Naive thymus-derived CD4-positive, alpha-beta T cell (primary cell): ENCODE measurements around the gene MEX3A. TPM values are rescaled to one million over a fixed set of nuclear protein-coding genes. Genes with fewer than 3 reads are reported as not detected.
A peak's percentile ranks its signal among the peaks of the same experiment; 100 is the strongest.

Source experiments
- ATAC-seq: fragments of 150-1000 bp; cut with Tn5 transposase; 2 replicates; pipeline ENCODE4 v1.10.0; 2021; ENCODE audit warnings: mild to moderate bottlenecking, moderate library complexity
- CTCF ChIA-PET: fragments of 350-600 bp; sonication (Branson Sonifier 250); formaldehyde crosslinking; loops from one replicate; lab custom pipeline; 2021; ENCODE audit warnings: antibody characterized with exemption; lab: Charles Lee
- POLR2A ChIA-PET: fragments of 350-600 bp; sonication (Branson Sonifier 250); formaldehyde crosslinking; loops from one replicate; lab custom pipeline; 2021; ENCODE audit warnings: antibody characterized with exemption, inconsistent platforms; lab: Charles Lee
- DNase-seq, 9 donors: peaks; one replicate each; pipeline versions ENCODE4 v3.0.0 to v3.0.0-alpha.2; 2020 to 2022; ENCODE audit warnings: mixed read lengths in 1 of 9
- H3K27ac ChIP-seq: one replicate; pipeline ENCODE4 v1.7.0; 2013; ENCODE audit warnings: mild to moderate bottlenecking, low read depth, low read length, moderate library complexity
- H3K27me3 ChIP-seq, 2 donors: one replicate each; pipeline ENCODE4 v1.7.0; 2013; ENCODE audit warnings: low read length in 2 of 2, mild to moderate bottlenecking in 2 of 2, moderate library complexity in 2 of 2; ENCODE audit not compliant: control insufficient read depth in 2 of 2, insufficient read depth in 2 of 2
- H3K36me3 ChIP-seq, 3 experiments: 1 replicate in 2 of 3; 2 replicates in 1 of 3; pipeline ENCODE4 v1.7.0; 2013; ENCODE audit warnings: low read length in 3 of 3, mild to moderate bottlenecking in 3 of 3, moderate library complexity in 1 of 3; ENCODE audit not compliant: insufficient read depth in 3 of 3, control insufficient read depth in 2 of 3
- H3K4me1 ChIP-seq, 2 donors: one replicate each; pipeline ENCODE4 v1.7.0; 2013; ENCODE audit warnings: low read length in 2 of 2, mild to moderate bottlenecking in 2 of 2, moderate library complexity in 1 of 2; ENCODE audit not compliant: control insufficient read depth in 2 of 2, insufficient read depth in 2 of 2
- H3K4me3 ChIP-seq: 2 replicates; pipeline ENCODE4 v1.7.0; 2013; ENCODE audit warnings: mild to moderate bottlenecking, low read length
- H3K9me3 ChIP-seq, 3 experiments: 1 replicate in 2 of 3; 2 replicates in 1 of 3; pipeline ENCODE4 v1.7.0; 2013; ENCODE audit warnings: low read length in 3 of 3; ENCODE audit not compliant: control insufficient read depth in 2 of 3
- H3K27ac Mint-ChIP-seq, 9 donors: one replicate each; pipeline ENCODE4 v1.8.0; 2020 to 2022; ENCODE audit warnings: mixed read lengths in 9 of 9, mild to moderate bottlenecking in 8 of 9, moderate library complexity in 5 of 9, inconsistent platforms in 2 of 9
- H3K27me3 Mint-ChIP-seq, 5 donors: one replicate each; pipeline ENCODE4 v1.8.0; 2021 to 2022; ENCODE audit warnings: mixed read lengths in 5 of 5, mild to moderate bottlenecking in 1 of 5
- H3K36me3 Mint-ChIP-seq, 5 donors: one replicate each; pipeline ENCODE4 v1.8.0; 2020 to 2022; ENCODE audit warnings: mixed read lengths in 5 of 5, mild to moderate bottlenecking in 3 of 5, inconsistent platforms in 1 of 5
- H3K4me1 Mint-ChIP-seq, 7 donors: one replicate each; pipeline ENCODE4 v1.8.0; 2020 to 2022; ENCODE audit warnings: mixed read lengths in 7 of 7, mild to moderate bottlenecking in 3 of 7, inconsistent platforms in 1 of 7
- H3K4me3 Mint-ChIP-seq, 10 donors: one replicate each; pipeline ENCODE4 v1.8.0; 2020 to 2022; ENCODE audit warnings: mild to moderate bottlenecking in 10 of 10, mixed read lengths in 10 of 10, moderate library complexity in 6 of 10, inconsistent platforms in 2 of 10
- H3K9me3 Mint-ChIP-seq, 11 donors: one replicate each; pipeline ENCODE4 v1.8.0; 2020 to 2022; ENCODE audit warnings: mixed read lengths in 11 of 11, mild to moderate bottlenecking in 4 of 11, inconsistent platforms in 1 of 11, moderate library complexity in 1 of 11
- intact Hi-C, 2 donors: fragments of 100-400 bp; cut with micrococcal nuclease; formaldehyde crosslinking; loops; one replicate each; pipeline ENCODE4 v1.15.1; 2023
- polyA plus RNA-seq, 2 donors: library from polyadenylated mRNA; unstranded; fragments of 300-500 nt; fragmentation: Illumina TruSeq; gene quantifications; one replicate each; pipeline ENCODE4 v1.2.3, GENCODE V29; 2021
- total RNA-seq, 6 experiments: library from RNA in 5 of 6; stranded (reverse) in 5 of 6; gene quantifications; 1 replicate in 5 of 6; 2 replicates in 1 of 6; pipeline ENCODE4 v1.2.3 and lab custom pipeline; 2021 to 2026

The MEX3A gene
- total and polyA plus RNA-seq, 7 experiments from 2014 or later = 0.05 to 0.15 (median 0.13) TPM; not detected in 3

DNA sequence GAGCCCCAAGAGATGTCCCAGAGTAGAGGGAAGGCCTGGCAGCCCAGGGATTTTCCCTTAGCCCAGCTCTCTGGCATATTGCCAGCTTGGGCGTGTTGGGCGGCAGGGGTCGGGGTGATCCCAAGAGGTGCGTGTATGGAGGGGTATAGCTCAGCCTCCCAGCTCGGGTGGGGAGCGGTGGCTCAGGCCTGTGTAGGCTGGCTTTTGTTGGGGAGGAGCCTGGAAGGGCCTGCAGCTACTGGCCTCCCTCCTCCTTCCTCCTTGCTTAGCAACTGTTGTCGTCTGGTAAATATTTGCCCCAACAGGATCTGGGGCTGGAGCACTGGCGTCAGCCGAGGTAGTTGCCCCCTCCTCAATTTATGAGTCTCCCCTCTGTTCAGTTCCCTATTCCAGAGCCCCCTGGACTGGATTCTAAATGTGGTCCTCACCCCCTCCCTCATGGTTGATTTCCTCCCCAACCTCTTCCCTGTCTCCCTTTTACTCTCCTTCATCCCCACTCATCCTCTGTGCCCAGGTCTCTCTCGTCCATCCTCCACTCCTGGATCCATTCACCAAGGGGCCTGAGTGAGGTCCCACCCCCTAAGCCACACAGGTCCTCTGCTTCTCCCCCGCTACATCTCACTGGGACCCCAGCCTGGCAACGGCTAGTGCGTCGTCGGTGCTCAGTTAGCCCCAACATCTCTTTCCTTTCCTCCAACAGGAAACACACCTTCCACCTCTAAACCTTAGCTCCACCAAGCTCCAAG is 22.0 kb upstream of the MEX3A start:
- H3K4me3 ChIP-seq = no peak overlapping the region
- Mint-ChIP-seq H3K27ac (peak overlapping the region; percentile 31 to 99 (median 93)), H3K4me3 (peak overlapping the region in 4 of 10 donors; percentile 20 to 82 (median 60)), H3K9me3 (peaks cover 0 to 2% (median 0%) of the 10 kb centered on the region in 11 donors), H3K27me3 (peaks cover 0 to 53% (median 0%) of the 10 kb centered on the region in 5 donors), H3K4me1 (peaks cover 12 to 54% (median 28%) of the 10 kb centered on the region in 7 donors), H3K36me3 (peaks cover 0 to 2% (median 0%) of the 10 kb centered on the region in 5 donors)
- DNase-seq (peak in 5 of 9 donors; percentile 28 to 60 (median 32)), ATAC-seq (peak; percentile 36)
- CTCF ChIA-PET = interaction anchor here (20.3 kb wide), 1 partner anchor 22 kb away, joined by 340 read pairs; no protein-coding TSS in a partner anchor
- POLR2A ChIA-PET = interaction anchor here (1.1 to 1.2 kb wide), 2 partner anchors 10 to 22 kb away, joined by 3 to 9 read pairs; partner anchors contain the start of gene LMNA
- intact Hi-C loops = no loop called here
- peaks cover 12 to 38% of the 10 kb centered on the region in 2 donors for H3K4me1 ChIP-seq
- H3K27me3 ChIP-seq = no peaks in the 10 kb centered on the region
- H3K27ac ChIP-seq = no peak overlapping the region
- no peaks in the 10 kb centered on the region for H3K36me3 ChIP-seq
- H3K9me3 ChIP-seq = no peaks in the 10 kb centered on the region

DNA sequence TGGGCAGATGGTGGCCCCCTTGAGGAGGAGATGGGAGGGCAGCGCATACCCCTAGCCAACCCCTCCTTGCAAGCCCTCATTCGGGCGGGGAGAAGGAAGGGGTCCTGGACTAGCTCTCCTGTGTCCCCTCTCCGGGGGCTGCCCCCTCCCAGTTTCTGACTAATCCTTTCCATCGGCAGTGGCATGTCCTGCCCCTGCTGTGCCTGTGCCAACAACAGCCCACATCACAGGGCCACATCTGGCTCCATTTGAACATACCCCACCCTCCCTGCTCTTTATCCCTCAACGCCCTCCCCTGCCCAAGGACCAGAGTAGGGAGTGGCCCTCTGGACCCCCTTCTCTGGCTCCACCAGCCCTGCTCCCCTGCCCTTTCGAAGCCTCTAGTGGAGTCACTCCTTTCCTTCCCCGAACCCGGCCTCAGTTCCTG is 21.3 kb upstream of the MEX3A start:
- no peaks in the 10 kb centered on the region for H3K36me3 ChIP-seq
- peaks cover 12 to 38% of the 10 kb centered on the region in 2 donors for H3K4me1 ChIP-seq
- intact Hi-C loops = no loop called here
- ChIA-PET POLR2A (interaction anchor here (1.1 kb wide), 1 partner anchor 23 kb away, joined by 3 read pairs; no protein-coding TSS in a partner anchor), CTCF (interaction anchor here (20.3 kb wide), 1 partner anchor 23 kb away, joined by 340 read pairs; no protein-coding TSS in a partner anchor)
- no peaks in the 10 kb centered on the region for H3K9me3 ChIP-seq
- peak in 1 of 9 donors; percentile 47 for DNase-seq
- H3K27ac Mint-ChIP-seq = peak overlapping the region in 8 of 9 donors; percentile 38 to 99 (median 92)
- H3K4me3 Mint-ChIP-seq = peak overlapping the region in 1 of 10 donors; percentile 82
- no peak overlapping the region for H3K4me3 ChIP-seq
- peaks cover 0 to 50% (median 0%) of the 10 kb centered on the region in 5 donors for H3K27me3 Mint-ChIP-seq
- peaks cover 0 to 2% (median 0%) of the 10 kb centered on the region in 5 donors for H3K36me3 Mint-ChIP-seq
- H3K4me1 Mint-ChIP-seq = peaks cover 12 to 54% (median 28%) of the 10 kb centered on the region in 7 donors
- no peak overlapping the region for H3K27ac ChIP-seq
- peaks cover 0 to 2% (median 0%) of the 10 kb centered on the region in 11 donors for H3K9me3 Mint-ChIP-seq
- no peak for ATAC-seq
- H3K27me3 ChIP-seq = no peaks in the 10 kb centered on the region

DNA sequence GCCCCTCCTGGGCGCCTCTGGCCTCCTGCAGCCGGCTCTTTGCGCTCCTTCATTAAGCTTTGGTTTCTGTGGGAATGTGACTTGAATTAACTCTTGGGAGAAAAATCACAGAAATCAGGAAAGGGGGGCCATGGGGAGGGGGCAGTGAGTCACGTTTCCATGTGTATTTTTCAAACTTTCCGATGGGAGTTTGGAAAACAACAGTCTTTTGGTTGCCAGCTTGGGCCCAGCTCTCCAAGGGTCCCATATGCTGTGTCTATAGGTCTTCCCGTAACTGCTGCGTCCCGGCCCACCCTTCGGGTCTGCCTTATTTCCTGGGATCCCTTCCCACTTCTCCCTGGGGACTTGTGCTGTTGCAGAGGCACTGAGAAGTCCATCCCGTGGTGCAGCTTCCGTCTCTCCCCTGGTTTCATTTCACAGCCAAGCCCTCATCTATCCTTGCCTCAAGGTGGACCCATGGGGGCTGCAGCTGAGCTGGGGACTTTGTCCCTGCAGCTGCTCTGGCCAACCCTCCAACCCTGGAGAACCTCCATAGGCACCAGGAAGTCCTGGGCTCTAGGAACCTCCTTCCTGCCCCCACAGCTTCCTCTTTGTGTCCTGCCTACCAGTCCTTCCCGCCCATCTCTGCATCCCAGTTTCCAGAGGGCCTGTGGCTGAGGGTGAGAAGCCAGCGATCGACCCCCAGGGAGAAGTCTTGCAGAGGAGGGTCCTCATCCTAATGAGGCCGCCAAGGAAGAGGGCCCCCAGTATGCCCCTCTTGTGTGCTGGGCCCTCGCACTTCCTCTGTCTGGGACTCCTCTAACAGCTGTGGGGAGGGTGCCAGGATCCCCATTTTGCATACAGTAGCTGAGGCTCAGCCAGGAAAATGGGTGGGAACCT is 20.6 kb upstream of the MEX3A start:
- H3K9me3 Mint-ChIP-seq = peaks cover 0 to 2% (median 0%) of the 10 kb centered on the region in 11 donors
- H3K4me1 ChIP-seq = peaks cover 12 to 38% of the 10 kb centered on the region in 2 donors
- H3K36me3 ChIP-seq = no peaks in the 10 kb centered on the region
- H3K4me1 Mint-ChIP-seq = peaks cover 12 to 57% (median 31%) of the 10 kb centered on the region in 7 donors
- no peaks in the 10 kb centered on the region for H3K27me3 ChIP-seq
- ATAC-seq (no peak), DNase-seq (no peak)
- H3K9me3 ChIP-seq = no peaks in the 10 kb centered on the region
- intact Hi-C loops = no loop called here
- H3K36me3 Mint-ChIP-seq = peaks cover 0 to 2% (median 0%) of the 10 kb centered on the region in 5 donors
- no peak overlapping the region for H3K4me3 Mint-ChIP-seq
- H3K27ac ChIP-seq = no peak overlapping the region
- H3K27ac Mint-ChIP-seq = peak overlapping the region in 6 of 9 donors; percentile 14 to 99 (median 86)
- H3K4me3 ChIP-seq = no peak overlapping the region
- ChIA-PET POLR2A (no interaction called here), CTCF (interaction anchor here (20.3 kb wide), 1 partner anchor 23 kb away, joined by 340 read pairs; no protein-coding TSS in a partner anchor)
- peaks cover 0 to 50% (median 0%) of the 10 kb centered on the region in 5 donors for H3K27me3 Mint-ChIP-seq

DNA sequence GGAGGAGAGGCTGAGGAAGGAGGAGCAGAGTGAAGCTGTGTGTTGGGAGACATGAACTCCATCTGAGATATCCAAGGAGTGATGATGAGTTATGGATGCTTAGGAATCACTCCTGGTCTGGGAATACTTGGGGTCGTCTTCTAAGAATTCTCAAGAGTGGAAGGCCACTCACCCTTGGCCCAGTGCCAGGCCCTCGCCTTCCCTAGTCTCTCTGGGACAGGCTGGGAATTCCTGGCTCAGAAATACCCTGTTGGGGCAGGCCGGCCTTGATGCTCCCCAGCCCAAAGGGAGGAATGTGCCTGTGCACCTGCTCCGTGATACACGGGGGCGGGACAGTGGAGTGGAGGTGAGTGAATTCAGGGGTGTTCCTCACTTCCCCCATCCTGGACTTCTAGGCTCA is 19.6 kb upstream of the MEX3A start:
- Mint-ChIP-seq H3K9me3 (peaks cover 0 to 2% (median 0%) of the 10 kb centered on the region in 11 donors), H3K4me3 (no peak overlapping the region), H3K27ac (peak overlapping the region in 3 of 9 donors; percentile 56 to 82 (median 82)), H3K36me3 (peaks cover 0 to 2% (median 0%) of the 10 kb centered on the region in 5 donors), H3K4me1 (peaks cover 17 to 61% (median 36%) of the 10 kb centered on the region in 7 donors), H3K27me3 (peaks cover 0 to 47% (median 0%) of the 10 kb centered on the region in 5 donors)
- no peak for DNase-seq
- Histone ChIP-seq H3K27ac (no peak overlapping the region), H3K4me1 (peaks cover 20 to 37% of the 10 kb centered on the region in 2 donors), H3K36me3 (no peaks in the 10 kb centered on the region), H3K9me3 (no peaks in the 10 kb centered on the region), H3K27me3 (no peaks in the 10 kb centered on the region), H3K4me3 (no peak overlapping the region)
- POLR2A ChIA-PET = no interaction called here
- CTCF ChIA-PET = interaction anchor here (20.3 kb wide), 1 partner anchor 24 kb away, joined by 340 read pairs; no protein-coding TSS in a partner anchor
- intact Hi-C loops = no loop called here
- ATAC-seq = no peak

DNA sequence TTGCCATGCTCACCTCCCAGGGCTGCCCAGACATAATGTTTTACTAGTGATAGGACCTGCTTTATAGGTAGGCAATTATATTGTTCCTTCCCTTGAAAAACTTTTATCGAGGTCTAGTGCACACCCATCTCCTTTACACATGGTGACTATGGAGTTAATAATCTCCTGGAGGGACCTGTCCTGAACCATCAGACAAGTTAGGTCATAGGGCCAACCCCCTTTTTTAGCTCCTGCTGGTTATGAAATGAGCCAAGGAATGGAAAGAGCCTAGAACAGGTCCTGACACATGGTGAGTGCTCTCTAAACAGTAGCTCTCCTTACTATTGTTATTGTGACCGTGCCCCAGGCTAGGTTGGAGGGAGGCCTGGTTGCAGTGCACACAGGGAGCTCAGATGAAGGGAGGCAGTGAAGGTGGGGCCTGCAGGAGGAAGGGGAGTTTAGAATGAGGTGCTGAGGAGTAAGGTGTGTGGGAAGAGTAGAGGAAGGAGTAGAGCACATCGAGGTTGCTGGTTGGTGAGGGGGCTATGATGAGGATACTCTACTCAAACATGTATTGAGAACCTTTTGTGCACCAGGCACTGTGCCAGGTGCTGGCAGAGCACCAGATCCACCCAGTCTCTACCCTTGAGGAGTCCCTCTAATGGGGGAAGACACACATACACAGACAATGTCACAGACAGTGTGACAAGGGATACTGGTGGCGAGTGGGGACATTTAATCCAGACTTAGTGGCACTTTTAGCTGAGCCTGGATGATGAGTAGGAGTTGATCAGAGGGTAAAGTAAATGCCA is 18.1 kb upstream of the MEX3A start:
- peaks cover 0 to 2% (median 0%) of the 10 kb centered on the region in 11 donors for H3K9me3 Mint-ChIP-seq
- ChIA-PET POLR2A (interaction anchor here (0.6 to 0.8 kb wide), 2 partner anchors 10 to 366 kb away, joined by 3 read pairs; no protein-coding TSS in a partner anchor), CTCF (interaction anchor here (1.3 to 20.3 kb wide), 3 partner anchors 10 to 41 kb away, joined by 3 to 340 read pairs (median 8); no protein-coding TSS in a partner anchor)
- intact Hi-C loops = no loop called here
- H3K4me1 Mint-ChIP-seq = peaks cover 25 to 61% (median 42%) of the 10 kb centered on the region in 7 donors
- no peaks in the 10 kb centered on the region for H3K9me3 ChIP-seq
- H3K4me3 ChIP-seq = no peak overlapping the region
- peak overlapping the region in 7 of 9 donors; percentile 14 to 90 (median 40) for H3K27ac Mint-ChIP-seq
- DNase-seq = no peak
- H3K27me3 Mint-ChIP-seq = peaks cover 0 to 49% (median 0%) of the 10 kb centered on the region in 5 donors
- no peak overlapping the region for H3K27ac ChIP-seq
- H3K4me1 ChIP-seq = peaks cover 25 to 42% of the 10 kb centered on the region in 2 donors
- no peak for ATAC-seq
- peak overlapping the region in 1 of 10 donors; percentile 1 for H3K4me3 Mint-ChIP-seq
- no peaks in the 10 kb centered on the region for H3K27me3 ChIP-seq
- no peaks in the 10 kb centered on the region for H3K36me3 ChIP-seq
- no peaks in the 10 kb centered on the region for H3K36me3 Mint-ChIP-seq
